ENCODE measurements around the gene LRP1B. TPM values are rescaled to one million over a fixed set of nuclear protein-coding genes. Genes with fewer than 3 reads are reported as not detected.
"Not testable (repeated sequence)": the region's sequence is repeated elsewhere in the genome, so short reads cannot be mapped to it uniquely, and the experiment has no call there.

LRP1B gene
- polyA plus RNA-seq, 3 donors, result 0.77 to 1.1 (median 1.1) TPM

GRCh38 chr2:140695155-140695554 lies 1435.7 kb downstream of the LRP1B start:
- no peak for DNase-seq (ENCODE audit: extremely low read depth in 1 of 11, low read depth in 9 of 11, low spot score in 4 of 11)

GRCh38 chr2:140687825-140688224 lies 1443.0 kb downstream of the LRP1B start:
- DNase-seq (ENCODE audit: extremely low read depth in 1 of 11, low read depth in 9 of 11, low spot score in 4 of 11), result no peak

- DNase-seq (ENCODE audit: extremely low read depth in 1 of 11, low read depth in 9 of 11, low spot score in 4 of 11), result no peak
Observed at GRCh38 chr2:140683658-140684057, 1447.2 kb downstream of the LRP1B start.

GRCh38 chr2:140680862-140681261 lies 1450.0 kb downstream of the LRP1B start:
- DNase-seq (ENCODE audit: extremely low read depth in 1 of 11, low read depth in 9 of 11, low spot score in 4 of 11), result no peak

- no peak for DNase-seq (ENCODE audit: extremely low read depth in 1 of 11, low read depth in 9 of 11, low spot score in 4 of 11)
Observed at GRCh38 chr2:140679752-140680151, 1451.1 kb downstream of the LRP1B start.

GRCh38 chr2:140669911-140670310 lies 1460.9 kb downstream of the LRP1B start:
- DNase-seq (ENCODE audit: extremely low read depth in 1 of 11, low read depth in 9 of 11, low spot score in 4 of 11), result no peak

- DNase-seq (ENCODE audit: extremely low read depth in 1 of 11, low read depth in 9 of 11, low spot score in 4 of 11), result no peak
Observed at GRCh38 chr2:140667203-140667602, 1463.6 kb downstream of the LRP1B start.

- no peak for DNase-seq (ENCODE audit: extremely low read depth in 1 of 11, low read depth in 9 of 11, low spot score in 4 of 11)
Observed at GRCh38 chr2:140662504-140662903, 1468.3 kb downstream of the LRP1B start.

GRCh38 chr2:140658760-140659692 lies 1471.8 kb downstream of the LRP1B start:
- no peak for DNase-seq (ENCODE audit: extremely low read depth in 1 of 11, low read depth in 9 of 11, low spot score in 4 of 11)

- DNase-seq (ENCODE audit: extremely low read depth in 1 of 11, low read depth in 9 of 11, low spot score in 4 of 11), result no peak
Observed at GRCh38 chr2:140657657-140658056, 1473.2 kb downstream of the LRP1B start.

- no peak for DNase-seq (ENCODE audit: extremely low read depth in 1 of 11, low read depth in 9 of 11, low spot score in 4 of 11)
Observed at GRCh38 chr2:140654565-140654964, 1476.3 kb downstream of the LRP1B start.

GRCh38 chr2:140650825-140651224 lies 1480.0 kb downstream of the LRP1B start:
- DNase-seq (ENCODE audit: extremely low read depth in 1 of 11, low read depth in 9 of 11, low spot score in 4 of 11), result no peak

GRCh38 chr2:140650134-140650533 lies 1480.7 kb downstream of the LRP1B start:
- DNase-seq (ENCODE audit: extremely low read depth in 1 of 11, low read depth in 9 of 11, low spot score in 4 of 11), result not testable (repeated sequence)

GRCh38 chr2:140648393-140648792 lies 1482.4 kb downstream of the LRP1B start:
- DNase-seq (ENCODE audit: extremely low read depth in 1 of 11, low read depth in 9 of 11, low spot score in 4 of 11), result no peak

GRCh38 chr2:140643761-140644187 lies 1487.0 kb downstream of the LRP1B start:
- DNase-seq (ENCODE audit: extremely low read depth in 1 of 11, low read depth in 9 of 11, low spot score in 4 of 11), result peak in 1 of 11 donors; percentile 5

- no peak for DNase-seq (ENCODE audit: extremely low read depth in 1 of 11, low read depth in 9 of 11, low spot score in 4 of 11)
Observed at GRCh38 chr2:140641163-140641562, 1489.7 kb downstream of the LRP1B start.

GRCh38 chr2:140639628-140640027 lies 1491.2 kb downstream of the LRP1B start:
- DNase-seq (ENCODE audit: extremely low read depth in 1 of 11, low read depth in 9 of 11, low spot score in 4 of 11), result no peak

- no peak for DNase-seq (ENCODE audit: extremely low read depth in 1 of 11, low read depth in 9 of 11, low spot score in 4 of 11)
Observed at GRCh38 chr2:140630557-140630956, 1500.3 kb downstream of the LRP1B start.

- no peak for DNase-seq (ENCODE audit: extremely low read depth in 1 of 11, low read depth in 9 of 11, low spot score in 4 of 11)
Observed at GRCh38 chr2:140627885-140628284, 1502.9 kb downstream of the LRP1B start.

GRCh38 chr2:140627136-140627535 lies 1503.7 kb downstream of the LRP1B start:
- DNase-seq (ENCODE audit: extremely low read depth in 1 of 11, low read depth in 9 of 11, low spot score in 4 of 11), result no peak

GRCh38 chr2:140624200-140624599 lies 1506.6 kb downstream of the LRP1B start:
- DNase-seq (ENCODE audit: extremely low read depth in 1 of 11, low read depth in 9 of 11, low spot score in 4 of 11), result no peak
